GM19239 (cell line): ENCODE results near the gene GID8.
"Not testable (repeated sequence)": the region's sequence is repeated elsewhere in the genome, so short reads cannot be mapped to it uniquely, and the experiment has no call there.

Experiments used
- DNase-seq: peaks from one replicate; pipeline ENCODE4 v3.0.0; 2011; ENCODE audit warnings: low spot score; ENCODE audit not compliant: insufficient read length
- FAIRE-seq: peaks from 2 replicates; lab custom pipeline; 2011; peaks lifted over from hg19 to GRCh38; lab: Jason Lieb, UNC

The GID8 gene

DNA sequence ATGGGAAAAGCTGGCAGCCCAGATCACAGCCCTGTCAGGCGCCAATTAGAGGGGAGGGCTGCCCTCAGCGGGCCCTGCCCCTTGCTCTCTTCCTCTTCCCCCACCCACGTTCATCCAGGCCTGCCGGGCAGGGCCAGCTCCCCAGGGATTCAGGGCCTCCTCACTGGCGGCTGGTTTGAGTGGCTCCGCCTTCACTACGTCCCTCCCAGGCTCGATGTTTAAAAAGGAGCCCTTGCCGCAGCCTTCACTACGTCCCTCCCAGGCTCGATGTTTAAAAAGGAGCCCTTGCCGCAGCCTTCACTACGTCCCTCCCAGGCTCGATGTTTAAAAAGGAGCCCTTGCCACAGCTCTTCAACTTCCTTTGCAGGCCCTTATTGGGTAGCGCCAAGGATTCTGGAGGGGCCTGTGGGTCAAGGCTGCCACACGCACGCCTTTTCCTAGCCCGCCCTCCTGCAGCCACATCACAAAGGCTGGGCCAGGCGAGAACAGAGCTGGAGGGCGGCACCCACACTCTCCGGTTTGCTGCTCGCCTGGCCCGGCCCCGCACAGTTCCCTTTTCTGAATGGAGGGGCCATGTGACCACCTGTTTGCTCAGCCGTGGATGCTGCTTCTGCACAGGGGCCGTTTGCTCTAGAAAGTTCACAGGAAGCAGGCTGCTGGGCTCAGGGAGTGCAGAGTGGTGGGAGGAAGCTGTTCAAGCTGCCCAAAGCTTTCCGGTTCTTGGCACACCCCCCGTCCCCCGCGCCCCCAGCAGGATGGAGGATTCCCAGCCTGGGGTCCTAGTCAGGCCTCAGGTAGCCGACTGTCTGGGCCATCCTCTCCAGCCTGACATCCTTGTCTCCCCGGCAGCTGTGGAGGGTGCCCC, 16.1 kb downstream of the GID8 start:
- DNase-seq (peak; percentile 91), FAIRE-seq (peak; percentile 91)

DNA sequence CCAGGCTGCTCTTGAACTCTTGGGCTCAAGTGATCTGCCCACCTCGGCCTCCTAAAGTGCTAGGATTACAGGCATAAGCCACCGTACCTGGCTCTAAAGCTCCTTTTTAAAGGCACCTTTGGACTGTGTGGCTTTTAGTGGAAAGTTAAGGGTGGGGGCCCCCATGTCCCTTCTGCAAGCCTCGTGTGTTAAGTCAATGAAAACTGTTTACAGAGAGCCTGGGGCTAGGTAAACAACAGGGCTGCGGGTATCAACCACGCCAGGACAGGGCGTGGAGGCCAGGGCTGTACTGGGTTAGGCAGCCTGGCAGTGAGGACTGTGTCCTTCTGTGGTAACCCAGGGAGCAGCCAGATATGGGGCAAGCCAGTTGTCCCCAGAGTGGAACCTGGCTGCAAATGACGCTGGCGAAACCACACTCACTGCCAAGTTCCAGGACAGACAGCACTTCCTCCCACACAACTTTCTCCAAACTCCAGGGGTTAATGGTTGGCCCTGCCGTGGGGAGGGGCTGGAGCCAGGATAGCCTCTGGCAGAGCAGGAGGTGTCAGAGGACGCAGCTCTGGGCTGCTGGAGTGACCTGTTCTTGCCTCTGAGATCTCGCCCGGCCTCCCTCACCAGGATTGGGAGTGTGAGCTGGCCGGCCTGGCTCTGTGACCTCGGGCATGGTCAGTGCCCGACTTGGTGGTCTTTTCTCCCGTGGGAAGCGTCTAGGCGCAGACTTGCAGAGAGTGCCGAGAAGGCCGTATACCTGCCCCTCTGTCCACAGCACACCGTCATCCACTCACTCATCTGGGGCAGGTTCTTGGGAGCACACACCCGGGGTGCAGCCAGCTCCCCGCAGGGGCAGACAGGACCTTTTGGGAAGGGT, 17.8 kb downstream of the GID8 start:
- DNase-seq = no peak
- no peak for FAIRE-seq

DNA sequence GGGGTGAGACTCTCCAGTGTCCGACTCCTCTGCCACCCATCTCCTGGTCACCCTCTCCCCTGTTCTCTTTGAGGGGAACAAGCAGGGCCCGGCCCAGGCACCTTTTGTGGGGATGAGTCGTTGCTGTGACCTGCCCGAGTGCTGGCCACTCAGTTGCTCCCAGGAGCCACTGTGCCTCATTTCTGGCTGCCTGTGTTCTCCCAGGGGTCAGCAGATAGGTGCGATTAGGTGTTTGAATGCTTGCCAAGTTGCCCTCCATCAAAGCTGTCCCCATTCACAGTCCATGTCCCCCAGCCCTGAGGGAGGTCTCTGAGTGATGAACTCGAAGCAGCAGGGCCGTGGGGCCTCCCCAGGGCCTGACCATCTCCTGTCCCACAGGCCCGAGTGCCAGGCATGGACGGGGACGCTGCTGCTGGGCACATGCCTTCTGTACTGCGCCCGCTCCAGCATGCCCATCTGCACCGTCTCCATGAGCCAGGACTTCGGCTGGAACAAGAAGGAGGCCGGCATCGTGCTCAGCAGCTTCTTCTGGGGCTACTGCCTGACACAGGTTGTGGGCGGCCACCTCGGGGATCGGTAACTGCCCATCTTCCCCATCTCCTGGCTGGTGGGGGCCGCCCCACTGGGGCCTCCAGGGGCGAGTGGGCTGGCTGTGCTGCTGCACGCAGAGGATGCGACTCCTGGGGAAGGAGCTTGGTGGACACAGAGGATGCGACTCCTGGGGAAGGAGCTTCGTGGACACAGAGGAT, 18.6 kb downstream of the GID8 start:
- no peak for DNase-seq
- FAIRE-seq = no peak

DNA sequence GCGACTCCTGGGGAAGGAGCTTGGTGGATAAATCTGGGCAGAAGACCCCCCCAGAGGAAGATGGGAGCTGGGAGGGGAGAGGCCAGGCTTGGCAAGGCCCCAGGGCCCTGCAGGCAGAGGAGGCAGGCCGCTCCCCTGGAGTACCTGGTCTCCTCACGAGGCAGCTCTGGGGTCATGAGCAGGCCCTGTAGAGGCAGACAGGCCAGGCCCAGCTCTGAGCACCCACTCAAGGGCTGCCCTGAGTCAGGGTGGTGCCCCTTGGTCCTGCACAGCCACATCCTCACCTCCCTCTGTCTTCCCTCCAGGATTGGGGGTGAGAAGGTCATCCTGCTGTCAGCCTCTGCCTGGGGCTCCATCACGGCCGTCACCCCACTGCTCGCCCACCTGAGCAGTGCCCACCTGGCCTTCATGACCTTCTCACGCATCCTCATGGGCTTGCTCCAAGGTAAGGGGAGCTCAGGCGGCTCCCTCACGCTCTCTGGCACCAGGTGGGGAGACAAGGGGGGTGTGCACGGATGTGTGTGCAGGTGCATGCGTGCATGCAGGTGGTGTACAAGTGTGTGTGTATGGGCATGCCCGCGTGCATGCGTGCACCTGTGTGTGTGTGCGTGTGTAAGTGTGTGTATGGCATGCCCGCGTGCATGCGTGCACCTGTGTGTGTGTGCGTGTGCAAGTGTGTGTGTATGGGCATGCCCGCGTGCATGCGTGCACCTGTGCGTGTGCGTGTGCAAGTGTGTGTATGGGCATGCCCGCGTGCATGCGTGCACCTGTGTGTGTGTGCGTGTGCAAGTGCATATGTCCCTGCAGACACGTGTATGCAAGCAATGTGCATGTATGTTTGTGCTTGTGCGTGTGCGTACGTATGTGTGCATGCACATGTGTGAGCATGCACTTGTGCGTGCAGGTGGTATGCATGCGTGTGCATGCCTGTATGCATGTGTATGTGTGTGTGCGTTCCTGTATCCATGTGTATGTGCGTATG, 19.5 kb downstream of the GID8 start:
- DNase-seq = no peak
- no peak for FAIRE-seq

DNA sequence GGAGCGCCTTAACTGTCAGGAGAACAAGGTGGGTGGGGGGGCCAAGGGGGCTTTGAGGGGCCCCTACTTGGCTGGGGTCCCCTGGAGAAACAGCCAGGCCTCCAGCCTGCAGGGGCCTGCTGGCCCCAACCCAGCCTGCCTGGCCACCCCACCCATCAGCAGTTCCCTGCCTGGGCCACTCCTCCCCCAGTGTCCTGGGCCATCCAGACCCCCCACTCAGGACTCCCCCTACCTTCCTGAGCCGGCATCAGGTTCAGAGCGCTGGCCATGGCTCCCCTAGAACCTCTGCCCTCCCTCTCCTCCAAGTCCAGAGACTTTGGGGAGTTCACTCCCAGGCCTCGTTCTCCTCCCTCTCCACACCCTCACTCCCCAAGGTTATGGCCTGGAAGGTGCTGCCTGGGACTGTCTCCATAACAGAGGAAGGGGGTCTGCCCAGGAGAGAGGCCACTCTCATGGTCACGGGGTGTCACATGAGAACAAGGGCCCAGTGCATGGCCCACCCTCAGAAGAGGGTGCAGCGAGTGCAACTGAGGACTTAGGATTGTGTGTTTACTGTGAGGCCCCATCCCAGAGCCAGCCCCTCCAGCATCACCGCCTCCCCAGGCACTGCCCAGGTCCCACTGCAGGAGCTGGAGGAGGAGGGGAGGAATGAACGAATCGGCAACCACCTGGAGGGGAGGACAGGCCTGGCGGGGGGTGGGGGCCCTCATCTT, 20.6 kb downstream of the GID8 start:
- FAIRE-seq (no peak), DNase-seq (no peak)

DNA sequence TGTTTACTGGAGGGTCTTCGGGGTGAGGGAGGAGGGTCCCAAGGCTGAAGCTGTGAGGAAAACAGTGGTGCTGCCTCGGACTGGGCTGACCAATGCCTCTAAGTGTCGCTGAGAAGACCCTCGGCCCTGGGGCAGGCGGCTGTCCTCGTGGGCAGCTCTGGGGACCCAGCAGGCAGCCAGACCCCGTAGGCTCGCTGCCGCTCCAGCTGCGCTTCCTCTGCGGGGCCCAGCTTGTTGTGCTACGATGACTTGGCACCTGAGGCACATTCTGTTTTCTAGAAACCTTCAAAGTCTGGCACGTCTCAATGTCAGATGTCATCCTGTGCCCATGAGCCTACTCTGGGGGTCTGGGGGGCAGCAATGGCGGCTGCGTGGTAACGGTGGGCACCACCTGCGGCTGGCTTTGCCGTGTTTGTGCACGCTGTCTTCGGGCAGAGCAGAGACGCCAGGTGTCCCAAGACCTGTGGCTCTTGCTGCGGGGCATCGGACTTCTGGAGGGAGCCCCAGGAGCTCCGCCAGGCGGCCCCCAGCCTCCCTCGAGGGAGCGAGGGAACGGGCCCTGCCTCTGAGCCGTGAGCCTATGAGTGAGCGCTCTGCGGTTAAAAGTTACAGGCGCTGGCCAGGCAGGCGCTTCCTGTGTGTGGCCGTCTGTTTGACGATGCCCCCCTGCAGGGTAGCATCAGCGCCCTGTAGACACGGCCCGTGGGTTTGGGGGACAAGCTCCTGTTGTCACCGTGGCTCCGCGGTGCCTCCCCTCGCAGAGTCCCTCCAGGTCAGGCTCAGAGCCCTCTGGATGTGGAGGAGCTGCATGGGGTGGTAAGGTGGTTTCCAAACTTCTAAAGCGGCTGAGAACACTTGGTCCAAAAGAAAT, 21.4 kb downstream of the GID8 start:
- FAIRE-seq = no peak

GRCh38 chr20:62959998-62960436, 22.1 kb downstream of the GID8 start:
- DNase-seq = no peak

More for the DNA sequence above, 21.4 kb downstream of the GID8 start:
- DNase-seq = no peak

DNA sequence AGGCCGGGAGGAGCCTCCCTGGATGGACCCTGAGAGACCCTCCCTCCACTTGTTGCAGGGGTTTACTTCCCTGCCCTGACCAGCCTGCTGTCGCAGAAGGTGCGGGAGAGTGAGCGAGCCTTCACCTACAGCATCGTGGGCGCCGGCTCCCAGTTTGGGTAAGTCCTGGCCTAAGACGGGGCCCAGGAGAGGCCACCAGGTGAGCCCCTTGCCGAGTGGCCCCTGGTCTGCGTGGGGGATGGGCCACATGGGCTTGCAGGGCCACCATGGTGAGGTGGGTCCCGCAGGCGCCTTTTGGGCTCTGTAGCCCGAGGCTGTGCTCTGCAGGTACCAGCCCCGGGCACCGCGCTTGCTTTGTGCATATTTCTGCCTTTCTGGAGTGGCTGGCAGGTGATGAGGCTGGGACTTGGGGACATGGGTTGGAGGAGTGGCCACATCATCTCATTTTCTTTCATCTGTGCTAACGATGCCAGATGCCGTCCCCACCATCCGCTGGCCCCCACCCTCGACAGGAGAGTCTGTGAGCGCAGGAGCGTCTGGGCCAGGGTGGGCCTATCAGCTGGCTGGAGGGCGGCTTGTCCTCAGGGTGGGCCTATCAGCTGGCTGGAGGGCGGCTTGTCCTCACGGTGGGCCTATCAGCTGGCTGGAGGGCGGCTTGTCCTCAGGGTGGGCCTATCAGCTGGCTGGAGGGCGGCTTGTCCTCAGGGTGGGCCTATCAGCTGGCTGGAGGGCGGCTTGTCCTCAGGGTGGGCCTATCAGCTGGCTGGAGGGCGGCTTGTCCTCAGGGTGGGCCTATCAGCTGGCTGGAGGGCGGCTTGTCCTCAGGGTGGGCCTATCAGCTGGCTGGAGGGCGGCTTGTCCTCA, 22.7 kb downstream of the GID8 start:
- DNase-seq, FAIRE-seq: not testable (repeated sequence)

More at GRCh38 chr20:62959998-62960436, 22.1 kb downstream of the GID8 start:
- FAIRE-seq = no peak

- no peak for FAIRE-seq
- no peak for DNase-seq
Measured at GRCh38 chr20:62961310-62961783, 23.4 kb downstream of the GID8 start.

GRCh38 chr20:62961799-62962198, 23.9 kb downstream of the GID8 start:
- no peak for FAIRE-seq
- no peak for DNase-seq

GRCh38 chr20:62962221-62962879, 24.4 kb downstream of the GID8 start:
- DNase-seq = no peak
- FAIRE-seq = no peak

- no peak for DNase-seq
- no peak for FAIRE-seq
Measured at GRCh38 chr20:62962891-62963613, 25.1 kb downstream of the GID8 start.

DNA sequence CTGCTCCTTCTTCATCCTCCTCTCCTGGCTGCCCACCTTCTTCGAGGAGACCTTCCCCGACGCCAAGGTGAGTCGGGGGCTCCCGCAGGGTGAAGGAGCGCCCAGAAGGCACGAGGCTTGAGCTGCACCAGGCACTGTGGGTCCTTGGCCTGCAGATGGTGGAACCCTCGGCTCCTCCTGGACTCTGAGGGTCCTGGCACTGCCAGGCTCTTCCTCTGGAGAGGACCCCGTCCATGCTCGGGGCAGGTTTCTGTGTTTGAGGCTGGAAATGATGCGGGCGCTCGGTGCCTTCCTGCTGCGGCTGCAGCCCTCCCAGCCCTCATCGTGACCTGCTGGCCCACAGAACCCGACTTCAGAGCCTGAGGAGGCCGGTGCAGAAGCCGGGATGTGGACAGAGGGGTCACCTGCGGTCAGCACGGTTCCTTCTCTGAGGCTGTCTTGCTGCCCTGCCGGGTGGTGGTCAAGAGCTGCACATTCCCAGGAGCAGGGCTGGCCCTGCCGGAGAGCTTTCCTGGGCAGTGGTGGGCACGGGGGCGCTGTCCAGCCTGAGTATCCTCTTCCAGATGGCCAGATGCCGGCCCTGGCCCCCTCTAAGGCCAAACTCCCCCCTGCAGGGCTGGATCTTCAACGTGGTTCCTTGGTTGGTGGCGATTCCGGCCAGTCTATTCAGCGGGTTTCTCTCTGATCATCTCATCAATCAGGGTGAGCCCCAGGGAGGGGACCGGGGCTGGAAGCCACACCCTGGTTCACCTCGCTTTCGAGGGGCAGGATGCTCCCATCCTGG, 25.9 kb downstream of the GID8 start:
- DNase-seq (no peak), FAIRE-seq (no peak)

- FAIRE-seq = no peak
- no peak for DNase-seq
Measured at GRCh38 chr20:62964700-62965099, 26.8 kb downstream of the GID8 start.

GRCh38 chr20:62965363-62965771, 27.4 kb downstream of the GID8 start:
- no peak for FAIRE-seq
- no peak for DNase-seq
